RPMI7951 (cell line): ENCODE measurements around the gene CELF4. TPM values are rescaled to one million over a fixed set of nuclear protein-coding genes. Genes with fewer than 3 reads are reported as not detected.
A peak's percentile ranks its signal among the peaks of the same experiment; 100 is the strongest.

ENCODE experiments used
- DNase-seq: peaks from one replicate; pipeline ENCODE4 v3.0.0-alpha.2; 2012; ENCODE audit warnings: low read depth
- total RNA-seq: library from RNA; depleted of rRNA; stranded (reverse); fragments of >200 nt; shearing (Covaris generic); gene quantifications from 2 replicates; pipeline ENCODE4 v1.2.3, GENCODE V29; 2014

The CELF4 gene
- total RNA-seq, 1 experiment from 2014 or later = not detected

GRCh38 chr18:37414816-37415215 is 150.8 kb downstream of the CELF4 start:
- no peak for DNase-seq

DNA sequence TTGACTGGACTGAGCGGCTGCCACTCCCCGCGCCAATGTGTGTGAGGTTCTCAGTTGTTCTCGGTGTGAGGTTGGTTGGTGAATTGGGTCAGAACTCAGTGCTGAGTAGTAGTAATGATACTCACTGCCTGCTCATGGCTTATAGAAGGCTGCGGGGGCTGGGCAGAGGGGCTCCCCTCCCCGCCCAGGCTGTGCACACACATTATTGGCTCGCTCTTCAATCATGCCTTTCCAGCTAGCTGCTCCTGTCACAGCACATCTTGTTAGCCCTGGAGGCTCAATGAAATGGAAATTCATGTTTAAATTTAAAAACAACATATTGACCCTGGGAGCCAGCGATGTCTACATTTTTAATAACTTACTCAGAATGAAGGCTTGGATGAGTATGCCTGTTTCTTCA is 152.8 kb downstream of the CELF4 start:
- no peak for DNase-seq

GRCh38 chr18:37412333-37412732 is 153.3 kb downstream of the CELF4 start:
- no peak for DNase-seq

DNA sequence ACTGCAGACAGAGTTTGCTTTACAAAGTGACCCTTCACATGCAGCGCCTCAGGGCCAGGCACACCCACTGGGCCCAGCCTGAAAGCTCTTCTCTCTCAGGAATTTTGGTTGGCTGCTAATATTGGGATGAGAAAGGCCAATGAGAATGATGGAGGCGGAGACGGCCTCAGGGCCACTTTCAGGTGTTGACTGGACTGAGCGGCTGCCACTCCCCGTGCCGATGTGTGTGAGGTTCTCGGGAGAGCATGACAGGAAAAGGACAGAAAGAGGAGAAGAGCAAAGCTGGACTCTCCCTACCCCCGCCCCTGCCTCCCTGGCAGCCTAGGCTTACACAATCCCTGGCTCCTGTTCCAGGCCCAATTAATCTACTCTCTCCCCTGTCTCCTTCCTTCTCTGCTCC is 155.7 kb downstream of the CELF4 start:
- DNase-seq = no peak

- DNase-seq = no peak
Measured at GRCh38 chr18:37408676-37409265, 156.8 kb downstream of the CELF4 start.

DNA sequence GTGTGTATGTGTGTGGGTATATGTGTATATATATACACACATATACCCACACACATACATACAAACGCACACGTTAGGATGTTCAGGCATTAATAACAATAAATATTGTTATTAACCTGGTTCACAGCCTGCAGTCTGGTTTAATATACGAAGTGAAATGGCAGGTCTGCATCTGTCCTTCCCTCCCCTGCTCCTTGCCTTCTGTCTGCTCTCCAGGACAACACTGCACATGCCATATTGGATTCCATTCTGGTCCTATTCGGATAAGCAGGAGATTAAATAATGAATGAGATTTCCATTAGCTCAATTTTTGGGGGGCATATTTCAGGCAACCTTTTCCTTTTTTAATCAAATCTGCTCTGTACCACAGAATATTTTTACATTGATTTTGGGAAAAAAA is 158.0 kb downstream of the CELF4 start:
- no peak for DNase-seq

DNA sequence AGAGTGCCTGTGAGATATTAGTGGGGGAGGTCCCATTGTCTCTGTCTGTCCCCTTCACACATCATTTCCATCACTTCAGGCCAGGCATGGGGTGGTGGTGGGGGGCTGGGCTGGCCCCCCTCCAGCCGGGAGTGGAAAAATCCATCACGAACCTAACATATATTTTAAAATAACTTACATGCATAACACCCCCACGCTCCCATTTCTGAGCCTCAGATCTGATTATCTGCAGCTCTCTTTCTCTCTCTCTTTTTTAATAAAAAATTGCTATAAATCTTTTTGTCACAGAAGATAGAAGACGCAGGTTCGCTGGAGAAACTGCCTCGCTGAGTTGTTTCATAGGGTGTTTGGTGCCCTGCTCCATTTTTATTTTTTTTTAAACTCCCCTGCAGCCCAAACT is 159.8 kb downstream of the CELF4 start:
- no peak for DNase-seq

GRCh38 chr18:37405229-37405628 is 160.4 kb downstream of the CELF4 start:
- DNase-seq = no peak

- no peak for DNase-seq
Measured at GRCh38 chr18:37403788-37404187, 161.8 kb downstream of the CELF4 start.

DNA sequence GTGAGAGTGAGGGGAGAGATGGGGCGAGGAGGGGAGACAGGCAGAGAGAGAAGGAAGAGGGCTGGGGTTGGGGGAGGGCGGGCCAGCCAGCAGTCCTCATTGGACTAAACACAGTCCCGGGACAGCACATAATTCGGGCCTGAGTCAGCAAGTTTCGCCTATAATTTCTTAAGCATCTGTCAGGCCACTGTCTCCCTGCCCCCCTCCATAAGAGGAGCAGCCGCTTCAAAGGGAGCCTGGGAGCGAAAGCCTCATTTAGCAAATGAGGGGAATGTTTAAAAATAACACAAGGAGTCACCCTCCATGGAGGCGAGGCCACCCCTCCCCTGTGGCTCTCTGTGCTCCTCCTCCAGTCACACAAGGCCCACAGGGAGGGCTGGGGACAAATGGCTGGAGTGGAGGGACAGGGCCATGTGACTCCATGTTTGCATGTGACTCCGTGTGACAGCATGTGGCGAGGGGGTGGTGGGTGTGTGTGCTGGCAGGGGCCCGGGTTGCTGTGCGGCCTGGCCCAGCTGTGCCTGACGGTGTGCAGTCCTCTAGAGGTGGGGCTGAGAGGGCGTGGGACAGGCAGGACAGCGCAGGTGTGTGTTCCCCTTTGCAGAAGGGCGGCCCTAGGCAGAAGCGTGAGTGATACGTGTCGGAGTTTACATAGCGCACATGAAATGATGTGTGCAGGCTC is 162.4 kb downstream of the CELF4 start:
- peak; percentile 94 for DNase-seq

DNA sequence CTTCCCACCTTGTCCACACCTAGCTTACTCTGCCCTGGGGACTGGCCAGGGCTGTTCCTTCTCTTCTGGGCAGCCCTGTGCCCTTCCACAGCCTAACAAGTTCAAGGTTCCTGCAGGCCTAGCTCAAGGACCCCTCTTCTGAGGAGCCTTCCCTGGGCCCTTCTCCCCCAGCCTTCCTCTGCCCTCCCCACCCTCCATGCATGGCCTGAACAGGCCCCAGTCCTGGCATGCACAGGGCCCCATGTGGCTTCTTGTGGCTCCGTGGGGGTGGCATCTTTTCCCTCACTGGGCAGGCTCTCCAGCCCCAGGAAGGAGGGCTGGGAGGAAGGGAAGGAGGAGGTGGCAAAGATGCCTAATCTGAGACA is 162.9 kb downstream of the CELF4 start:
- DNase-seq = no peak

GRCh38 chr18:37400802-37401201 is 164.8 kb downstream of the CELF4 start:
- DNase-seq = no peak

DNA sequence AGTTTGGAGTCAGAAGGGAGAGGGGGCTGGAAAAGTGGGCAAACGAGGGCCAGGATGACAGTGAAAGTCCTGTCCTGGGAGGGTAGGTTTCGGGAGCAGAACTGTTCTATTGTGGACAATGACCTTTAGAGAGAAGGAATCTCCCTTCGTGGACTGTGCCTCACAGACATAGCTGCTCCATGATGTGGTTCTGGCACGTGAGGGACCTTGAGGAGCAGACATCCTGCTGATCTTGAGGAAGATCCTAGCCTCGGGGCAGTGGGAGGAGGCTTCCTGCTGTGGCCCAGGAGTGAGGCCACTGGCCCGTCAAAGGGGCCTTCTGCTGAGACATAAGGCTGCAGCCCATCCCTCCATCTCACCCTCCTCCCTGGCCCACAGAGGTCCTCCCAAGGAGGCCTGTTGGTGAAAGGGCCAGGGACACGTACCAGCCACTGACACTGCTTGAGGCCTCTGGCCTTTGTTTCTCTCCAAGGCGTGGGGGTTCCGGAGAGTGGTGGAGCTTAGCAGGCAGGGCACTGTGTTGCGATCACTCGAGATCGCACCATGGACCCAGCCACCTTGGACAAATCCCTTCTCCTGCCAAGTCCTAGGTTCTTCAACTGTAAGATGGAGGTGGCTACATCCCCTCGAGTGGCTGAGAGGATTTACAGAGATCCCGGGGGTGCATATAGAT is 167.2 kb downstream of the CELF4 start:
- peak; percentile 67 for DNase-seq

- no peak for DNase-seq
Measured at GRCh38 chr18:37397814-37398213, 167.8 kb downstream of the CELF4 start.

DNA sequence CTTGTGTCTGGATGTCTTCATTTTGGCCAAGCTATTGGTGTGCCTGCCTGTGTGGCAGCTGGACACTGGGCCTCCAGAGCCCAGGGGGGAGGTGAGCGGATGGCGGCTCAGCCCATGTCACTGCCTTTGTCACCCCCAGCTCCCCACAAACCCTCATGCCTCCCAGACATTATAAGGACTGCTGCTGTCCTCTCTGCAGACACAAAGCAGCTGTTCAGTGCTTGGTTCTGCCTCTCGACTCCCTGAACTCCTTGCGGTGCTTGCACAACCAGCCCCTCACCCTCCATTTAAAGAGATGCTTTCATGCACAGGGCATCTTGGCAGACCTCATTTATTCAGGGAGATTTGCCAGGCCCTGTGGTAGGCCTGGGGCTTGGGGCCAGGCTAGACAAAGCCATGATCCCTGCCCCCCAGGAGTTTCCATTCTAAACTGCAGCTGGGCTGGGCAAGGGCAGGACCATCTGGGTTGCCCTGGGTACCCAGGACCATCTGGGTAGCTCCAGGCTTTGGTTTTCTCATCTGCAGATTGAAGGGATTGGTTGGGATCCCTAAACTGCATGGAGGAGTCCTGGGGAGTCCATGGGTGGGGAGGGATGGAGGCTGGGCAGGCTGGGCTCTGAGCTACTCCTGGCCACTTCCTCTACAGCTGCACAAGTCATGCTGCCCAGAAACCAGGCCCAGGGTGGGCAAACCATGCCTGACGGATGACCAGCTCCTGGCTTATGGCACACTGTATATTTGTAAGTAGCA is 168.5 kb downstream of the CELF4 start:
- DNase-seq = peak; percentile 56

- no peak for DNase-seq
Measured at GRCh38 chr18:37395631-37396030, 170.0 kb downstream of the CELF4 start.

DNA sequence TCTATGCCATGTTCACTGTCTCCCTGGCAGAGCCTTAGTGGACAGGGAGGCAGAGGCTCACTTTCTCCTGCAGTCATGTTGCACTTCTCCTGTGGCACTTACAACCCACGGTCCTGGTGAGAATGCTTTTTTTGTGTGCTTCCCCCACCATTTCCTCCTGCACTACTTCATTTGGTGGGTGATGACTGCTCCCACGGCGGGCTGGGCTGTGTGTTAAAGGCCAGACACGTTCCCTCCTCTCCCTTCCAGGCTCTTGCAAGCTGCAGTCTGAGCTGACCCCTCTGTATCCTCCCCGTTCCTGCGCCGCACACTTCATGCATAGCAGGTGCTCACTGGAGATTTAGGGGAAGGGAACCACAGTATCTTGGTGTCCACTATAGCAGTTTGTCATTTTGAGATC is 170.5 kb downstream of the CELF4 start:
- DNase-seq = no peak

GRCh38 chr18:37394610-37394965 is 171.0 kb downstream of the CELF4 start:
- no peak for DNase-seq

- peak; percentile 95 for DNase-seq
Measured at GRCh38 chr18:37393945-37394609, 171.5 kb downstream of the CELF4 start.

DNA sequence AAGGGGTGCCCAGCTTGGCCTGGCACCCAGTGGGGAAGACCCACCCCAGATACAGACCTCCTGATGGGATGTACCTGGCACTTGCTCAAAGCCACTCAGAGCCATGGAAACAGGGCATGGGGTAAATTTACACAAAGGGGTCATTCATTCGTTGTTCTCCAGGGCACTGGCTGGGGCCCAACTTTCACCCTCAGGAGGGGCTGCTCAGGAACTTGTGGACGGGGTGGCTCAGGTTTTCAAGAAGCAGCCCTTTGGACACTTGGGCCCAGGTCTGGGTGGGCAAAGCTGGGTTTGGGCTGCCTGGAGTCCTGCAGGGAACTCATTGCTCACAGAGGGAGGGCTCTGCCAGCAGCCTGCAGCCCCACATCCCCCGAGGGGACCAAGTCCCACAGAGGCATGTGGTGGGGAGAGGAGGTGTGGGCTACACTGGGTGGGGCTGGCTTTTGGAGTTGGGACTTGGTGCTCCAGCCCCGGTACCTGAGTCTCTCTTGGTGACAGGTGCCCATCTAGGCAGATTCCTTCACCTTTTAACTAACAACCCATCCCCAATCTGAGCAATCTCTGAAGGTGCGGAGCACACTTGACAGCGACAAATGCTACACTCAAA is 172.3 kb downstream of the CELF4 start:
- DNase-seq = no peak

- no peak for DNase-seq
Measured at GRCh38 chr18:37392648-37393047, 172.9 kb downstream of the CELF4 start.
